Fibroblast of lung (primary cell): ENCODE measurements around the gene UGT1A10. TPM values are rescaled to one million over a fixed set of nuclear protein-coding genes. Genes with fewer than 3 reads are reported as not detected.

Source experiments
- DNase-seq, 2 donors: peaks; one replicate each; pipeline versions ENCODE4 v3.0.0 to v3.0.0-alpha.2; 2010; ENCODE audit warnings: low read depth in 2 of 2
- H2AFZ ChIP-seq: 2 replicates; pipeline ENCODE4 v1.5.1; 2012; ENCODE audit warnings: low read length, control low read depth, inconsistent platforms
- H3K27ac ChIP-seq: 2 replicates; pipeline ENCODE4 v1.5.1; 2011; ENCODE audit warnings: low read length, control low read depth; ENCODE audit not compliant: insufficient read depth
- H3K27me3 ChIP-seq: 2 replicates; pipeline ENCODE4 v1.5.1; 2011; ENCODE audit warnings: mild to moderate bottlenecking, low read length; ENCODE audit not compliant: control insufficient read depth, insufficient read depth
- H3K36me3 ChIP-seq: 2 replicates; pipeline ENCODE4 v1.5.1; 2011; ENCODE audit warnings: low read length; ENCODE audit not compliant: control insufficient read depth, insufficient read depth
- H3K4me1 ChIP-seq: 2 replicates; pipeline ENCODE4 v1.5.1; 2011; ENCODE audit warnings: low read length; ENCODE audit not compliant: control insufficient read depth, insufficient read depth; ENCODE audit errors: extremely low read depth
- H3K4me2 ChIP-seq: 2 replicates; pipeline ENCODE4 v1.5.1; 2011; ENCODE audit warnings: low read length, control low read depth; ENCODE audit not compliant: insufficient read depth; ENCODE audit errors: extremely low read depth
- H3K4me3 ChIP-seq, 4 experiments: fragments of 200-600 bp in 1 of 4; sonication (generic) in 1 of 4; replicated peaks in 1 of 4; 2 replicates each; pipeline ENCODE4 v1.5.1; 2011 to 2016; ENCODE audit warnings: low read length in 4 of 4, low read depth in 3 of 4, mild to moderate bottlenecking in 3 of 4, control low read depth in 2 of 4, inconsistent platforms in 1 of 4, mixed read lengths in 1 of 4; ENCODE audit not compliant: insufficient read depth in 1 of 4; ENCODE audit errors: control extremely low read depth in 1 of 4
- H3K79me2 ChIP-seq: 2 replicates; pipeline ENCODE4 v1.5.1; 2012; ENCODE audit warnings: mild to moderate bottlenecking, low read length, inconsistent platforms; ENCODE audit not compliant: control insufficient read depth, insufficient read depth
- H3K9ac ChIP-seq: 2 replicates; pipeline ENCODE4 v1.5.1; 2011; ENCODE audit warnings: mild to moderate bottlenecking, low read length, control low read depth; ENCODE audit not compliant: insufficient read depth
- H3K9me3 ChIP-seq: 2 replicates; pipeline ENCODE4 v1.5.1; 2012; ENCODE audit warnings: low read depth, low read length; ENCODE audit not compliant: control insufficient read depth, insufficient read depth
- H4K20me1 ChIP-seq: 2 replicates; pipeline ENCODE4 v1.5.1; 2011; ENCODE audit warnings: low read length; ENCODE audit not compliant: control insufficient read depth, insufficient read depth; ENCODE audit errors: extremely low read depth
- CTCF ChIP-seq, 2 donors: IDR thresholded peaks in 1 of 2; conservative IDR thresholded peaks in 1 of 2; 1 replicate in 1 of 2; 2 replicates in 1 of 2; pipeline ENCODE4 v1.5.1; 2011 to 2012; ENCODE audit warnings: low read length in 2 of 2, control low read depth in 1 of 2, inconsistent platforms in 1 of 2, low read depth in 1 of 2, mild to moderate bottlenecking in 1 of 2
- EZH2 ChIP-seq: IDR thresholded peaks from 2 replicates; pipeline ENCODE4 v1.5.1; 2012; ENCODE audit warnings: low read length, control low read depth, mild to moderate bottlenecking; ENCODE audit errors: missing control alignments
- polyA plus RNA-seq, 2 donors: library from polyadenylated mRNA; depleted of rRNA in 1 of 2; stranded (reverse) in 1 of 2; unstranded in 1 of 2; fragments of >200 nt; gene quantifications; 2 replicates each; pipeline ENCODE4 v1.2.1, GENCODE V29; 2011 to 2012; ENCODE audit warnings: missing spikeins in 1 of 2
- total RNA-seq: library from RNA; depleted of rRNA; stranded (reverse); fragments of >200 nt; gene quantifications from 2 replicates; pipeline ENCODE4 v1.2.1, GENCODE V29; 2014

UGT1A10 gene
- total and polyA plus RNA-seq, 2 donors (not counting 1 experiment from before 2014, with no cell fraction given): not detected

DNA sequence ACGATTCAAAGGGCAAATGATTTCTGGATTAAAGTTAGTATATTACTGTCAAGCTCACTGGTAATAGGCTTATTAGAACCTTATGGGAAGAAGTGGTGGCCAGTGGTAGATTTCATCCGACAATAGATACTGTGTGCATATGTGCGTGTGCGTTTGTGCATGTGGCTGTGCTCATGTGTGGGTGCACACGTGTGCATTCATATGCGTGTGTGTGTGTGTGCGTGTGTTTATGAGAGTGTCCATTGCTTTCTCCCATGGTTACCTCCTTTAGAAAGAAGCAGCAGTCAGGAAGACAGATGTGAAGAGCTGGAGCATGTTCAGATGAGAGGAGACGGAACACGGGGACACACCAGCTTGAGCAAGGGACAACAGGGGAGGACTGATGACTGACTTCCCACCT, 133.0 kb downstream of the UGT1A10 start:
- Histone ChIP-seq H4K20me1 (no peaks in the 10 kb centered on the region), H3K79me2 (no peaks in the 10 kb centered on the region), H3K9me3 (no peaks in the 10 kb centered on the region), H3K27me3 (no peaks in the 10 kb centered on the region), H3K9ac (no peak overlapping the region), H3K4me3 (no peak overlapping the region), H3K4me1 (peaks cover 3% of the 10 kb centered on the region), H3K27ac (no peak overlapping the region), H2AFZ (no peak overlapping the region), H3K36me3 (no peaks in the 10 kb centered on the region), H3K4me2 (no peak overlapping the region)
- DNase-seq: no peak
- no peak for TF ChIP-seq CTCF (conservative IDR thresholded peaks at IDR 0.05 in 1 of 2, IDR thresholded peaks at IDR 0.05 in 1 of 2; ENCODE audit: low read depth in 1 of 2, low read length in 2 of 2)
- no peak for TF ChIP-seq EZH2

DNA sequence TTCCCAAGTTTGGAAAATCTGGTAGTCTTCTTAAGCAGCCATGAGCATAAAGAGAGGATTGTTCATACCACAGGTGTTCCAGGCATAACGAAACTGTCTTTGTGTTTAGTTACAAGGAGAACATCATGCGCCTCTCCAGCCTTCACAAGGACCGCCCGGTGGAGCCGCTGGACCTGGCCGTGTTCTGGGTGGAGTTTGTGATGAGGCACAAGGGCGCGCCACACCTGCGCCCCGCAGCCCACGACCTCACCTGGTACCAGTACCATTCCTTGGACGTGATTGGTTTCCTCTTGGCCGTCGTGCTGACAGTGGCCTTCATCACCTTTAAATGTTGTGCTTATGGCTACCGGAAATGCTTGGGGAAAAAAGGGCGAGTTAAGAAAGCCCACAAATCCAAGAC, 135.9 kb downstream of the UGT1A10 start:
- no peak for DNase-seq
- Histone ChIP-seq H2AFZ (no peak overlapping the region), H3K27me3 (no peaks in the 10 kb centered on the region), H3K9me3 (no peaks in the 10 kb centered on the region), H3K4me3 (no peak overlapping the region), H3K36me3 (no peaks in the 10 kb centered on the region), H3K79me2 (no peaks in the 10 kb centered on the region), H4K20me1 (no peaks in the 10 kb centered on the region), H3K9ac (no peak overlapping the region), H3K4me1 (no peaks in the 10 kb centered on the region), H3K4me2 (no peak overlapping the region), H3K27ac (no peak overlapping the region)
- TF ChIP-seq CTCF (conservative IDR thresholded peaks at IDR 0.05 in 1 of 2, IDR thresholded peaks at IDR 0.05 in 1 of 2; ENCODE audit: low read depth in 1 of 2, low read length in 2 of 2) (no peak), EZH2 (no peak)

GRCh38 chr2:233772583-233772982, 136.3 kb downstream of the UGT1A10 start:
- no peak overlapping the region for H3K27ac ChIP-seq
- no peaks in the 10 kb centered on the region for H3K4me1 ChIP-seq
- H3K27me3 ChIP-seq: no peaks in the 10 kb centered on the region
- DNase-seq: no peak
- H3K36me3 ChIP-seq: no peaks in the 10 kb centered on the region
- no peak overlapping the region for H3K9ac ChIP-seq
- H2AFZ ChIP-seq: no peak overlapping the region
- no peaks in the 10 kb centered on the region for H4K20me1 ChIP-seq
- no peaks in the 10 kb centered on the region for H3K79me2 ChIP-seq
- TF ChIP-seq EZH2 (no peak), CTCF (conservative IDR thresholded peaks at IDR 0.05 in 1 of 2, IDR thresholded peaks at IDR 0.05 in 1 of 2; ENCODE audit: low read depth in 1 of 2, low read length in 2 of 2) (no peak)
- no peak overlapping the region for H3K4me2 ChIP-seq
- H3K4me3 ChIP-seq: no peak overlapping the region
- H3K9me3 ChIP-seq: no peaks in the 10 kb centered on the region
